ENCODE measurements around the gene KRTAP12-1.
"Not testable (repeated sequence)": the region's sequence is repeated elsewhere in the genome, so short reads cannot be mapped to it uniquely, and the experiment has no call there.

KRTAP12-1 gene

GRCh38 chr21:44697811-44698734 lies 16.1 kb upstream of the KRTAP12-1 start:
- DNase-seq (ENCODE audit: low spot score) = no peak

- DNase-seq (ENCODE audit: low spot score) = not testable (repeated sequence)
Measured at GRCh38 chr21:44697172-44697810, 15.3 kb upstream of the KRTAP12-1 start, which contains the start of gene KRTAP10-12. KRTAP10-12 (plus strand) TSS chr21:44697172; CDS start chr21:44697202, 30 bp downstream.

- no peak for DNase-seq (ENCODE audit: low spot score)
Measured at GRCh38 chr21:44696572-44696971, 14.6 kb upstream of the KRTAP12-1 start.

GRCh38 chr21:44695641-44696040 lies 13.7 kb upstream of the KRTAP12-1 start:
- DNase-seq (ENCODE audit: low spot score) = no peak

GRCh38 chr21:44695184-44695583 lies 13.2 kb upstream of the KRTAP12-1 start:
- DNase-seq (ENCODE audit: low spot score) = no peak

- DNase-seq (ENCODE audit: low spot score) = no peak
Measured at GRCh38 chr21:44694776-44695175, 12.8 kb upstream of the KRTAP12-1 start.

GRCh38 chr21:44692798-44693512 lies 11.0 kb upstream of the KRTAP12-1 start:
- no peak for DNase-seq (ENCODE audit: low spot score)

GRCh38 chr21:44691686-44692085 lies 9.7 kb upstream of the KRTAP12-1 start:
- no peak for DNase-seq (ENCODE audit: low spot score)

GRCh38 chr21:44689740-44690139 lies 7.8 kb upstream of the KRTAP12-1 start:
- DNase-seq (ENCODE audit: low spot score) = not testable (repeated sequence)

GRCh38 chr21:44687671-44688070 lies 5.7 kb upstream of the KRTAP12-1 start:
- DNase-seq (ENCODE audit: low spot score) = no peak

- no peak for DNase-seq (ENCODE audit: low spot score)
Measured at GRCh38 chr21:44686843-44687561, 5.0 kb upstream of the KRTAP12-1 start.

- no peak for DNase-seq (ENCODE audit: low spot score)
Measured at GRCh38 chr21:44686000-44686781, 4.2 kb upstream of the KRTAP12-1 start.

- DNase-seq (ENCODE audit: low spot score) = not testable (repeated sequence)
Measured at GRCh38 chr21:44685050-44685449, 3.1 kb upstream of the KRTAP12-1 start.

GRCh38 chr21:44684483-44684882 lies 2.5 kb upstream of the KRTAP12-1 start:
- no peak for DNase-seq (ENCODE audit: low spot score)

GRCh38 chr21:44684077-44684476 lies 2.1 kb upstream of the KRTAP12-1 start:
- DNase-seq (ENCODE audit: low spot score) = no peak

GRCh38 chr21:44682580-44683151 lies 703 bp upstream of the KRTAP12-1 start:
- no peak for DNase-seq (ENCODE audit: low spot score)

GRCh38 chr21:44681152-44681551 lies 811 bp downstream of the KRTAP12-1 start:
- no peak for DNase-seq (ENCODE audit: low spot score)

- DNase-seq (ENCODE audit: low spot score) = no peak
Measured at GRCh38 chr21:44677881-44678280, 4.1 kb downstream of the KRTAP12-1 start.

GRCh38 chr21:44671911-44672310 lies 10.1 kb downstream of the KRTAP12-1 start:
- no peak for DNase-seq (ENCODE audit: low spot score)

- no peak for DNase-seq (ENCODE audit: low spot score)
Measured at GRCh38 chr21:44670642-44671432, 11.1 kb downstream of the KRTAP12-1 start.

Data from hematopoietic multipotent progenitor cell treated with erythropoietin and hydrocortisone succinate and interleukin-3 and kit ligand, for 15 days (in vitro differentiated cells).